Peyer's patch (tissue), 4 donors: ENCODE results near the gene SHISA4.

Experiments used
- POLR2A ChIP-seq, 2 donors: fragments of 450-650 bp; IDR thresholded peaks; one replicate each; pipeline ENCODE4 v1.5.1; 2017; ENCODE audit warnings: antibody characterized with exemption in 2 of 2, mild to moderate bottlenecking in 2 of 2, moderate library complexity in 2 of 2
- TF ChIP-seq, protein P1 (sequence below), 6 experiments: fragments of 450-650 bp in 4 of 6; fragments of 200-600 bp in 2 of 6; sonication (generic) in 1 of 6; IDR thresholded peaks; one replicate each; pipeline ENCODE4 v1.5.1; 2017 to 2019; ENCODE audit warnings: antibody characterized with exemption in 6 of 6, mild to moderate bottlenecking in 3 of 6, moderate library complexity in 1 of 6

DNA sequence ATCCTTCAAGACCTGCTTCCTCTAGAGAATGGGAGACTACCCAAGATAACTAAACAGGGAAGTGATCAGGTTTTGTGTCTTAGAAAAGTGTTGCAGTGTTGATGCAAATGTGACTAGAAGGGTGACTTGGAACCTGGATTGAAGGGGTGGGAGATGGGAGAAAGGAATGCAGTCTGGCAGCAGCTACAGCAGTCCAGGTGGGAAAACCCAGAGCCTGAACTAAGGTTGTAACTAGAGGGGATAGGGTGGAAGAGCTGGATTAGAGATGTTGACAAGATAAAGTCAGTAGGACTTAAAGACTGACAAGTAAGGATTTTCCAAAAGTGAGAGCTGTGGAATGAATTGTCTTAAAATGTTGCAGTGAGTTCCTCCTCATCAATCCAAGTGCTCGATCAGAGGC, 7.1 kb upstream of the SHISA4 start:
- TF ChIP-seq, protein P1, sequence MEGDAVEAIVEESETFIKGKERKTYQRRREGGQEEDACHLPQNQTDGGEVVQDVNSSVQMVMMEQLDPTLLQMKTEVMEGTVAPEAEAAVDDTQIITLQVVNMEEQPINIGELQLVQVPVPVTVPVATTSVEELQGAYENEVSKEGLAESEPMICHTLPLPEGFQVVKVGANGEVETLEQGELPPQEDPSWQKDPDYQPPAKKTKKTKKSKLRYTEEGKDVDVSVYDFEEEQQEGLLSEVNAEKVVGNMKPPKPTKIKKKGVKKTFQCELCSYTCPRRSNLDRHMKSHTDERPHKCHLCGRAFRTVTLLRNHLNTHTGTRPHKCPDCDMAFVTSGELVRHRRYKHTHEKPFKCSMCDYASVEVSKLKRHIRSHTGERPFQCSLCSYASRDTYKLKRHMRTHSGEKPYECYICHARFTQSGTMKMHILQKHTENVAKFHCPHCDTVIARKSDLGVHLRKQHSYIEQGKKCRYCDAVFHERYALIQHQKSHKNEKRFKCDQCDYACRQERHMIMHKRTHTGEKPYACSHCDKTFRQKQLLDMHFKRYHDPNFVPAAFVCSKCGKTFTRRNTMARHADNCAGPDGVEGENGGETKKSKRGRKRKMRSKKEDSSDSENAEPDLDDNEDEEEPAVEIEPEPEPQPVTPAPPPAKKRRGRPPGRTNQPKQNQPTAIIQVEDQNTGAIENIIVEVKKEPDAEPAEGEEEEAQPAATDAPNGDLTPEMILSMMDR (IDR thresholded peaks at IDR 0.05): no peak
- no peak for TF ChIP-seq POLR2A (IDR thresholded peaks at IDR 0.05)
